SH-SY5Y (cell line): ENCODE measurements around the gene RAB9B.

Experiments
- GATA2 ChIP-seq: IDR thresholded peaks from 2 replicates; pipeline ENCODE4 v1.6.1; 2011; ENCODE audit warnings: mild to moderate bottlenecking, low read depth, low read length
- GATA3 ChIP-seq: IDR thresholded peaks from 2 replicates; pipeline ENCODE4 v1.6.1; 2011; ENCODE audit warnings: low read depth, mild to moderate bottlenecking, low read length, moderate library complexity

The RAB9B gene

GRCh38 chrX:103831803-103832544, at the start of gene RAB9B:
Gene RAB9B, minus strand, starts transcription at chrX:103832257. Its CDS starts 6,473 bp downstream, at chrX:103825784.
- TF ChIP-seq GATA3 = no peak
- TF ChIP-seq GATA2 = no peak

GRCh38 chrX:103879339-103879738, 47.3 kb upstream of the RAB9B start:
- no peak for TF ChIP-seq GATA2
- no peak for TF ChIP-seq GATA3

GRCh38 chrX:103878466-103879122, 46.5 kb upstream of the RAB9B start:
- TF ChIP-seq GATA3 (no peak), GATA2 (no peak)

GRCh38 chrX:103877571-103877970, 45.5 kb upstream of the RAB9B start:
- no peak for TF ChIP-seq GATA3
- TF ChIP-seq GATA2 = no peak

GRCh38 chrX:103864886-103865534, 33.0 kb upstream of the RAB9B start:
- no peak for TF ChIP-seq GATA2
- no peak for TF ChIP-seq GATA3

GRCh38 chrX:103864149-103864548, 32.1 kb upstream of the RAB9B start:
- TF ChIP-seq GATA2 (no peak), GATA3 (no peak)

- TF ChIP-seq GATA2 (no peak), GATA3 (no peak)
Measured at GRCh38 chrX:103861200-103861599, 29.1 kb upstream of the RAB9B start.

- no peak for TF ChIP-seq GATA3
Measured at GRCh38 chrX:103849558-103849957, 17.5 kb upstream of the RAB9B start.

GRCh38 chrX:103847174-103847870, 15.3 kb upstream of the RAB9B start:
- no peak for TF ChIP-seq GATA3
- no peak for TF ChIP-seq GATA2

- TF ChIP-seq GATA2 (no peak), GATA3 (no peak)
Measured at GRCh38 chrX:103846386-103846785, 14.3 kb upstream of the RAB9B start.

- no peak for TF ChIP-seq GATA2
- no peak for TF ChIP-seq GATA3
Measured at GRCh38 chrX:103845165-103845653, 13.2 kb upstream of the RAB9B start.

GRCh38 chrX:103839404-103839803, 7.3 kb upstream of the RAB9B start:
- no peak for TF ChIP-seq GATA3
- no peak for TF ChIP-seq GATA2

GRCh38 chrX:103831342-103831802, 685 bp downstream of the RAB9B start:
- TF ChIP-seq GATA2 = peak; percentile 62
- no peak for TF ChIP-seq GATA3

- TF ChIP-seq GATA3 (no peak), GATA2 (no peak)
Measured at GRCh38 chrX:103830848-103831247, 1.2 kb downstream of the RAB9B start.

- TF ChIP-seq GATA2 (no peak), GATA3 (no peak)
Measured at GRCh38 chrX:103828529-103828928, 3.5 kb downstream of the RAB9B start.
